ENCODE results near the gene IKBKE.

IKBKE gene

GRCh38 chr1:206471415-206471801 is 1.1 kb downstream of the IKBKE start:
- Histone ChIP-seq H3K4me1 (ENCODE audit: control insufficient read depth, insufficient read depth, low read length) (0 out of 2 replicates have a peak, but pooled peaks cover 2% of the 10 kb centered on the region), H3K4me3 (ENCODE audit: low read depth, low read length) (no peak overlapping the region), H3K27ac (ENCODE audit: extremely low read depth, low read depth, low read length) (no peak overlapping the region), H3K36me3 (ENCODE audit: control insufficient read depth in 2 of 2, insufficient read depth in 1 of 2, low read length in 2 of 2) (peaks cover 0 to 9% of the 10 kb centered on the region in 2 experiments; a peak in 1 of 3 replicates), H3K9me3 (ENCODE audit: control insufficient read depth, insufficient read depth, low read depth, low read length) (no peaks in the 10 kb centered on the region)
- CTCF ChIA-PET, result interaction anchor here (0.8 to 1.7 kb wide), 3 partner anchors 8 to 112 kb away, joined by 3 to 14 read pairs (median 5); no protein-coding TSS in a partner anchor
- TF ChIP-seq ZNF280D (tag by site-specific recombination; IDR thresholded peaks at IDR 0.05), result no peak
- no peak for TF ChIP-seq ZNF549 (tag by site-specific recombination; IDR thresholded peaks at IDR 0.05)
- no peak for TF ChIP-seq KLF1 (tag by site-specific recombination; IDR thresholded peaks at IDR 0.05)
- TF ChIP-seq ZSCAN18 (tag by site-specific recombination; IDR thresholded peaks at IDR 0.05), result no peak
- TF ChIP-seq ZNF501 (tag by site-specific recombination; IDR thresholded peaks at IDR 0.05), result no peak
- no peak for TF ChIP-seq HOXC10 (CRISPR knock-in tag; IDR thresholded peaks at IDR 0.05)
- no peak for TF ChIP-seq ZNF600 (tag by site-specific recombination; IDR thresholded peaks at IDR 0.05)
- TF ChIP-seq ZNF18 (tag by site-specific recombination; IDR thresholded peaks at IDR 0.05), result no peak
- TF ChIP-seq ZNF202 (tag by site-specific recombination; IDR thresholded peaks at IDR 0.05; ENCODE audit: borderline replicate concordance), result no peak
- no peak for TF ChIP-seq ZNF112 (tag by site-specific recombination; IDR thresholded peaks at IDR 0.05)
- no peak for TF ChIP-seq SCRT1 (tag by site-specific recombination; IDR thresholded peaks at IDR 0.05; ENCODE audit: borderline replicate concordance)
- POLR2A ChIA-PET, result no interaction called here

GRCh38 chr1:206472024-206472423 is 1.7 kb downstream of the IKBKE start:
- POLR2A ChIA-PET, result no interaction called here
- Histone ChIP-seq H3K4me1 (ENCODE audit: control insufficient read depth, insufficient read depth, low read length) (0 out of 2 replicates have a peak, but pooled peaks cover 2% of the 10 kb centered on the region), H3K36me3 (ENCODE audit: control insufficient read depth in 2 of 2, insufficient read depth in 1 of 2, low read length in 2 of 2) (peaks cover 0 to 9% of the 10 kb centered on the region in 2 experiments; a peak in 1 of 3 replicates), H3K4me3 (ENCODE audit: low read depth, low read length) (no peak overlapping the region), H3K27ac (ENCODE audit: extremely low read depth, low read depth, low read length) (no peak overlapping the region), H3K9me3 (ENCODE audit: control insufficient read depth, insufficient read depth, low read depth, low read length) (no peaks in the 10 kb centered on the region)
- TF ChIP-seq ZNF175 (tag by site-specific recombination; IDR thresholded peaks at IDR 0.05) (no peak), ZXDB (tag by site-specific recombination; IDR thresholded peaks at IDR 0.05) (no peak), ZNF777 (tag by site-specific recombination; IDR thresholded peaks at IDR 0.05; ENCODE audit: borderline replicate concordance) (no peak), ZNF768 (tag by site-specific recombination; IDR thresholded peaks at IDR 0.05) (no peak), ZNF341 (tag by site-specific recombination; IDR thresholded peaks at IDR 0.05; ENCODE audit: low read depth) (no peak), ZSCAN30 (tag by site-specific recombination; IDR thresholded peaks at IDR 0.05) (no peak), ZFP37 (tag by site-specific recombination; IDR thresholded peaks at IDR 0.05) (no peak), OSR2 (tag by site-specific recombination; IDR thresholded peaks at IDR 0.05) (no peak)
- CTCF ChIA-PET, result interaction anchor here (0.8 to 1.0 kb wide), 2 partner anchors 7 to 11 kb away, joined by 3 read pairs; no protein-coding TSS in a partner anchor
